Stimulated activated CD4-positive, alpha-beta T cell treated with anti-CD3 and anti-CD28 coated beads, Interleukin-15, amount 100 ng/mL, for 1 hour (primary cell): ENCODE measurements around the gene EPHB1.
"Not testable (repeated sequence)": the region's sequence is repeated elsewhere in the genome, so short reads cannot be mapped to it uniquely, and the experiment has no call there.

ENCODE experiments used
- DNase-seq, 2 donors: peaks; one replicate each; pipeline ENCODE4 v3.0.0-alpha.2; 2020; ENCODE audit warnings: low read depth in 1 of 2, low spot score in 1 of 2

EPHB1 gene

GRCh38 chr3:135034291-135034768, 239.3 kb downstream of the EPHB1 start:
- DNase-seq, result no peak

GRCh38 chr3:135034891-135035440, 239.9 kb downstream of the EPHB1 start:
- DNase-seq, result no peak

- no peak for DNase-seq
Observed at GRCh38 chr3:135038186-135038585, 243.1 kb downstream of the EPHB1 start.

- not testable (repeated sequence) for DNase-seq
Observed at GRCh38 chr3:135039536-135039935, 244.5 kb downstream of the EPHB1 start.

- no peak for DNase-seq
Observed at GRCh38 chr3:135040321-135041240, 245.5 kb downstream of the EPHB1 start.

- no peak for DNase-seq
Observed at GRCh38 chr3:135041601-135042000, 246.5 kb downstream of the EPHB1 start.

- DNase-seq, result no peak
Observed at GRCh38 chr3:135047061-135047460, 252.0 kb downstream of the EPHB1 start.

GRCh38 chr3:135050536-135050935, 255.5 kb downstream of the EPHB1 start:
- DNase-seq, result no peak

- DNase-seq, result no peak
Observed at GRCh38 chr3:135051409-135051973, 256.4 kb downstream of the EPHB1 start.

- no peak for DNase-seq
Observed at GRCh38 chr3:135055449-135055848, 260.4 kb downstream of the EPHB1 start.

GRCh38 chr3:135056084-135056730, 261.1 kb downstream of the EPHB1 start:
- DNase-seq, result no peak

- no peak for DNase-seq
Observed at GRCh38 chr3:135056733-135057310, 261.8 kb downstream of the EPHB1 start.

- no peak for DNase-seq
Observed at GRCh38 chr3:135057996-135058395, 262.9 kb downstream of the EPHB1 start.

GRCh38 chr3:135059580-135059979, 264.5 kb downstream of the EPHB1 start:
- DNase-seq, result no peak

- DNase-seq, result not testable (repeated sequence)
Observed at GRCh38 chr3:135066844-135067727, 272.0 kb downstream of the EPHB1 start.

- DNase-seq, result no peak
Observed at GRCh38 chr3:135068011-135068410, 273.0 kb downstream of the EPHB1 start.

- DNase-seq, result no peak
Observed at GRCh38 chr3:135069406-135069805, 274.3 kb downstream of the EPHB1 start.

GRCh38 chr3:135071483-135071882, 276.4 kb downstream of the EPHB1 start:
- DNase-seq, result no peak

- DNase-seq, result no peak
Observed at GRCh38 chr3:135072431-135072830, 277.4 kb downstream of the EPHB1 start.

GRCh38 chr3:135075157-135075556, 280.1 kb downstream of the EPHB1 start:
- no peak for DNase-seq
